ENCODE measurements around the gene TSPAN3.

The TSPAN3 gene

GRCh38 chr15:77076323-77076915 is 5.5 kb upstream of the TSPAN3 start:
- no peak for TF ChIP-seq CTCF (IDR thresholded peaks at IDR 0.05; ENCODE audit: low read depth, low read length)
- no peak for DNase-seq (ENCODE audit: low read depth, low spot score)
- in situ Hi-C loops (cut with HindIII; ENCODE audit: low sequenced_read_pairs): no loop called here
- no peak overlapping the region for H3K4me3 ChIP-seq (ENCODE audit: low read depth, low read length)

GRCh38 chr15:77075528-77075927 is 4.6 kb upstream of the TSPAN3 start:
- peak; percentile 29 for DNase-seq (ENCODE audit: low read depth, low spot score)
- H3K4me3 ChIP-seq (ENCODE audit: low read depth, low read length): no peak overlapping the region
- no peak for TF ChIP-seq CTCF (IDR thresholded peaks at IDR 0.05; ENCODE audit: low read depth, low read length)
- in situ Hi-C loops (cut with HindIII; ENCODE audit: low sequenced_read_pairs): no loop called here

- TF ChIP-seq CTCF (IDR thresholded peaks at IDR 0.05; ENCODE audit: low read depth, low read length): no peak
- H3K4me3 ChIP-seq (ENCODE audit: low read depth, low read length): no peak overlapping the region
- in situ Hi-C loops (cut with HindIII; ENCODE audit: low sequenced_read_pairs): no loop called here
- no peak for DNase-seq (ENCODE audit: low read depth, low spot score)
Measured at GRCh38 chr15:77074350-77074749, 3.4 kb upstream of the TSPAN3 start.

- H3K4me3 ChIP-seq (ENCODE audit: low read depth, low read length): peak overlapping the region; percentile 59
- no peak for TF ChIP-seq CTCF (IDR thresholded peaks at IDR 0.05; ENCODE audit: low read depth, low read length)
- DNase-seq (ENCODE audit: low read depth, low spot score): no peak
- in situ Hi-C loops (cut with HindIII; ENCODE audit: low sequenced_read_pairs): no loop called here
Measured at GRCh38 chr15:77071305-77072223, 655 bp upstream of the TSPAN3 start.

- no peak for DNase-seq (ENCODE audit: low read depth, low spot score)
- in situ Hi-C loops (cut with HindIII; ENCODE audit: low sequenced_read_pairs): no loop called here
- H3K4me3 ChIP-seq (ENCODE audit: low read depth, low read length): peak overlapping the region; percentile 59
- no peak for TF ChIP-seq CTCF (IDR thresholded peaks at IDR 0.05; ENCODE audit: low read depth, low read length)
Measured at GRCh38 chr15:77070180-77070494, 772 bp downstream of the TSPAN3 start.

GRCh38 chr15:77069521-77070121 is 1.3 kb downstream of the TSPAN3 start:
- in situ Hi-C loops (cut with HindIII; ENCODE audit: low sequenced_read_pairs): no loop called here

More at GRCh38 chr15:77069521-77070121, 1.3 kb downstream of the TSPAN3 start:
- DNase-seq (ENCODE audit: low read depth, low spot score): no peak
- H3K4me3 ChIP-seq (ENCODE audit: low read depth, low read length): peak overlapping the region; percentile 59
- TF ChIP-seq CTCF (IDR thresholded peaks at IDR 0.05; ENCODE audit: low read depth, low read length): no peak
